HG03045 (cell line): ENCODE data around the gene REEP5.
A peak's percentile ranks its signal among the peaks of the same experiment; 100 is the strongest.

Experiments
- ATAC-seq: cut with Tn5 transposase; IDR thresholded peaks from one replicate; pipeline ENCODE4 v1.9.1; 2021; ENCODE audit warnings: mild to moderate bottlenecking, moderate library complexity; ENCODE audit not compliant: unreplicated experiment

REEP5 gene

GRCh38 chr5:112848116-112848811 lies 73.8 kb downstream of the REEP5 start:
- peak; percentile 99 for ATAC-seq

GRCh38 chr5:112847306-112847705 lies 74.7 kb downstream of the REEP5 start:
- no peak for ATAC-seq

- no peak for ATAC-seq
Measured at GRCh38 chr5:112846556-112846955, 75.5 kb downstream of the REEP5 start.

- ATAC-seq = no peak
Measured at GRCh38 chr5:112844489-112844888, 77.5 kb downstream of the REEP5 start.

GRCh38 chr5:112833971-112834370 lies 88.1 kb downstream of the REEP5 start:
- no peak for ATAC-seq

- ATAC-seq = no peak
Measured at GRCh38 chr5:112830378-112830777, 91.6 kb downstream of the REEP5 start.
